ENCODE measurements around the gene GKN1. TPM values are rescaled to one million over a fixed set of nuclear protein-coding genes. Genes with fewer than 3 reads are reported as not detected.

Gene GKN1
- total RNA-seq, 6 experiments from 2014 or later, result not detected

- peaks cover 12% of the 10 kb centered on the region for H3K27me3 Mint-ChIP-seq (ENCODE audit: insufficient read depth)
- no peaks in the 10 kb centered on the region for H3K9me3 Mint-ChIP-seq
- no peak overlapping the region for H3K27ac Mint-ChIP-seq
- H3K4me3 Mint-ChIP-seq, result no peak overlapping the region
- TF ChIP-seq, protein P1, sequence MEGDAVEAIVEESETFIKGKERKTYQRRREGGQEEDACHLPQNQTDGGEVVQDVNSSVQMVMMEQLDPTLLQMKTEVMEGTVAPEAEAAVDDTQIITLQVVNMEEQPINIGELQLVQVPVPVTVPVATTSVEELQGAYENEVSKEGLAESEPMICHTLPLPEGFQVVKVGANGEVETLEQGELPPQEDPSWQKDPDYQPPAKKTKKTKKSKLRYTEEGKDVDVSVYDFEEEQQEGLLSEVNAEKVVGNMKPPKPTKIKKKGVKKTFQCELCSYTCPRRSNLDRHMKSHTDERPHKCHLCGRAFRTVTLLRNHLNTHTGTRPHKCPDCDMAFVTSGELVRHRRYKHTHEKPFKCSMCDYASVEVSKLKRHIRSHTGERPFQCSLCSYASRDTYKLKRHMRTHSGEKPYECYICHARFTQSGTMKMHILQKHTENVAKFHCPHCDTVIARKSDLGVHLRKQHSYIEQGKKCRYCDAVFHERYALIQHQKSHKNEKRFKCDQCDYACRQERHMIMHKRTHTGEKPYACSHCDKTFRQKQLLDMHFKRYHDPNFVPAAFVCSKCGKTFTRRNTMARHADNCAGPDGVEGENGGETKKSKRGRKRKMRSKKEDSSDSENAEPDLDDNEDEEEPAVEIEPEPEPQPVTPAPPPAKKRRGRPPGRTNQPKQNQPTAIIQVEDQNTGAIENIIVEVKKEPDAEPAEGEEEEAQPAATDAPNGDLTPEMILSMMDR (IDR thresholded peaks at IDR 0.05), result no peak
- no peaks in the 10 kb centered on the region for H3K36me3 Mint-ChIP-seq (ENCODE audit: low read depth)
- no peak for DNase-seq
- peaks cover 27% of the 10 kb centered on the region for H3K4me1 Mint-ChIP-seq (ENCODE audit: low read depth)
Observed at GRCh38 chr2:68932402-68932801, 42.0 kb upstream of the GKN1 start.

GRCh38 chr2:68934021-68934420 lies 40.4 kb upstream of the GKN1 start:
- Mint-ChIP-seq H3K27me3 (ENCODE audit: insufficient read depth) (peaks cover 5% of the 10 kb centered on the region), H3K36me3 (ENCODE audit: low read depth) (0 out of 2 replicates have a peak, but pooled peaks cover 3% of the 10 kb centered on the region), H3K4me3 (no peak overlapping the region), H3K4me1 (ENCODE audit: low read depth) (peaks cover 38% of the 10 kb centered on the region), H3K27ac (no peak overlapping the region), H3K9me3 (no peaks in the 10 kb centered on the region)
- TF ChIP-seq, protein P1 (IDR thresholded peaks at IDR 0.05), result no peak
- DNase-seq, result no peak

- Mint-ChIP-seq H3K4me3 (no peak overlapping the region), H3K4me1 (ENCODE audit: low read depth) (peaks cover 38% of the 10 kb centered on the region), H3K27me3 (ENCODE audit: insufficient read depth) (peaks cover 2% of the 10 kb centered on the region), H3K36me3 (ENCODE audit: low read depth) (peaks cover 9% of the 10 kb centered on the region; the same call in 1 of the 2 replicates), H3K27ac (peak overlapping the region; percentile 86), H3K9me3 (peaks cover 1% of the 10 kb centered on the region)
- TF ChIP-seq, protein P1 (IDR thresholded peaks at IDR 0.05), result no peak
- DNase-seq, result no peak
Observed at GRCh38 chr2:68935471-68935870, 39.0 kb upstream of the GKN1 start.

- Mint-ChIP-seq H3K36me3 (ENCODE audit: low read depth) (peaks cover 17% of the 10 kb centered on the region; the same call in 1 of the 2 replicates), H3K27ac (peak overlapping the region; percentile 86), H3K4me3 (peak overlapping the region; percentile 27; the same call in 1 of the 2 replicates), H3K4me1 (ENCODE audit: low read depth) (peaks cover 38% of the 10 kb centered on the region), H3K9me3 (peaks cover 7% of the 10 kb centered on the region), H3K27me3 (ENCODE audit: insufficient read depth) (peaks cover 2% of the 10 kb centered on the region; the same call in 1 of the 2 replicates)
- DNase-seq, result peak; percentile 57
- TF ChIP-seq, protein P1 (IDR thresholded peaks at IDR 0.05), result no peak
Observed at GRCh38 chr2:68936427-68936826, 38.0 kb upstream of the GKN1 start.

DNA sequence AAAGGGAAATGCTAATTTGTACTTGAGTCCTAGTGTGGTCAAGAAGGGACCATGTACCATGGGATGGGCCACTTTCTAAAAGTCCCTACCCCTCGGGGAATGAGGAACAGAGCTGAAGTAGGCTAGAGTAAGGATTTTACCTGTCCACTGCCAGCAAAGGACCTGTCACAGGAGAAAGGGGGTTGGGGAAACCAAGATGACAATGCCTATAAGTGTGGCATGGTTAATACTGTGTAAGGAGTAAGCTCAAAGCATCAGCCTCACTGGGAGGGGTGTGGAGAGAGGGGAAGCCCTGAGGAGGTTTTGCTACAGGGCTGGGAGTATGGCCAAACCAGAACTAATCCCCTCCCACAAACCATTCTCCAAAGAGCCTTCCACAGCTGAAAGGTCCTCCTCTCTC lies 37.5 kb upstream of the GKN1 start:
- H3K9me3 Mint-ChIP-seq, result peaks cover 11% of the 10 kb centered on the region
- DNase-seq, result peak; percentile 15

More for the DNA sequence above, 37.5 kb upstream of the GKN1 start:
- H3K36me3 Mint-ChIP-seq (ENCODE audit: low read depth), result peaks cover 20% of the 10 kb centered on the region; the same call in 1 of the 2 replicates
- peaks cover 38% of the 10 kb centered on the region for H3K4me1 Mint-ChIP-seq (ENCODE audit: low read depth)
- H3K4me3 Mint-ChIP-seq, result peak overlapping the region; percentile 46; the same call in 1 of the 2 replicates
- H3K27ac Mint-ChIP-seq, result peak overlapping the region; percentile 86
- TF ChIP-seq, protein P1 (IDR thresholded peaks at IDR 0.05), result no peak
- peaks cover 2% of the 10 kb centered on the region; the same call in 1 of the 2 replicates for H3K27me3 Mint-ChIP-seq (ENCODE audit: insufficient read depth)
